ENCODE measurements around the gene PPP1R3F.
"Not testable (repeated sequence)": the region's sequence is repeated elsewhere in the genome, so short reads cannot be mapped to it uniquely, and the experiment has no call there.

Gene PPP1R3F

GRCh38 chrX:49321737-49322136, 52.1 kb downstream of the PPP1R3F start, which contains the start of gene GAGE12J:
GAGE12J (plus strand) TSS chrX:49322037; CDS start chrX:49323194, 1,157 bp downstream.
- DNase-seq, result not testable (repeated sequence)

- not testable (repeated sequence) for DNase-seq
Measured at GRCh38 chrX:49322266-49322665, 52.7 kb downstream of the PPP1R3F start.

GRCh38 chrX:49323735-49324134, 54.1 kb downstream of the PPP1R3F start:
- not testable (repeated sequence) for DNase-seq

GRCh38 chrX:49330421-49330820, 60.8 kb downstream of the PPP1R3F start:
- not testable (repeated sequence) for DNase-seq

GRCh38 chrX:49331282-49331681, 61.7 kb downstream of the PPP1R3F start, which contains the start of gene GAGE13:
GAGE13 (plus strand) TSS chrX:49331582; CDS start chrX:49332738, 1,156 bp downstream.
- not testable (repeated sequence) for DNase-seq

- not testable (repeated sequence) for DNase-seq
Measured at GRCh38 chrX:49331841-49332240, 62.2 kb downstream of the PPP1R3F start.

Measured in fibroblast of skin of abdomen (primary cell).